Measurements from ENCODE around the gene FBN1.

DNA sequence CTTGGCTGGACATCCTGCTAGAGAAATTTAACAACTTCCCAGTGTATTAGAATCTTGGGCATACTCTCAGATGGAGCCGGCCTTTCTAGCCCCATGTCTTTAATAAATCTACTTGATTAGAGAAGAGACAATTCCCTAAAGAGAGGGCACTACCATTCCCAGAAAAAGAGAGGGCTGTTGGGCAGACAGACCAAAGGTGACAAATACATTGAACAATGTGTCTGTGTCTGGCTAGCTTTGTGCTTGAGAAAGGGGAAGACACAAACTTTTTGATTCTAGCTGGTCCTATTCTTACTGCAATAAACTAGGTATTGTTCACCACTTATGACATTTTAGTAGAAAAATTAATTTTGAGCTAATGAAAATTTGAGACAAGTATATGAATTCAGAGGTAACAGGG lies 256.6 kb downstream of the FBN1 start:
- TF ChIP-seq POLR2A (IDR thresholded peaks at IDR 0.05), result no peak
- TF ChIP-seq, protein P1, sequence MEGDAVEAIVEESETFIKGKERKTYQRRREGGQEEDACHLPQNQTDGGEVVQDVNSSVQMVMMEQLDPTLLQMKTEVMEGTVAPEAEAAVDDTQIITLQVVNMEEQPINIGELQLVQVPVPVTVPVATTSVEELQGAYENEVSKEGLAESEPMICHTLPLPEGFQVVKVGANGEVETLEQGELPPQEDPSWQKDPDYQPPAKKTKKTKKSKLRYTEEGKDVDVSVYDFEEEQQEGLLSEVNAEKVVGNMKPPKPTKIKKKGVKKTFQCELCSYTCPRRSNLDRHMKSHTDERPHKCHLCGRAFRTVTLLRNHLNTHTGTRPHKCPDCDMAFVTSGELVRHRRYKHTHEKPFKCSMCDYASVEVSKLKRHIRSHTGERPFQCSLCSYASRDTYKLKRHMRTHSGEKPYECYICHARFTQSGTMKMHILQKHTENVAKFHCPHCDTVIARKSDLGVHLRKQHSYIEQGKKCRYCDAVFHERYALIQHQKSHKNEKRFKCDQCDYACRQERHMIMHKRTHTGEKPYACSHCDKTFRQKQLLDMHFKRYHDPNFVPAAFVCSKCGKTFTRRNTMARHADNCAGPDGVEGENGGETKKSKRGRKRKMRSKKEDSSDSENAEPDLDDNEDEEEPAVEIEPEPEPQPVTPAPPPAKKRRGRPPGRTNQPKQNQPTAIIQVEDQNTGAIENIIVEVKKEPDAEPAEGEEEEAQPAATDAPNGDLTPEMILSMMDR (IDR thresholded peaks at IDR 0.05), result no peak

Measured in thyroid gland (tissue), 4 donors.